Hair follicle dermal papilla cell (primary cell): ENCODE data around the gene ANTXRL. TPM values are rescaled to one million over a fixed set of nuclear protein-coding genes. Genes with fewer than 3 reads are reported as not detected.

Source experiments
- total RNA-seq: library from RNA; depleted of rRNA; stranded (reverse); fragments of >200 nt; gene quantifications from 2 replicates; pipeline ENCODE4 v1.2.3, GENCODE V29; 2012

ANTXRL gene
- total RNA-seq, result not detected in 2 replicates

DNA sequence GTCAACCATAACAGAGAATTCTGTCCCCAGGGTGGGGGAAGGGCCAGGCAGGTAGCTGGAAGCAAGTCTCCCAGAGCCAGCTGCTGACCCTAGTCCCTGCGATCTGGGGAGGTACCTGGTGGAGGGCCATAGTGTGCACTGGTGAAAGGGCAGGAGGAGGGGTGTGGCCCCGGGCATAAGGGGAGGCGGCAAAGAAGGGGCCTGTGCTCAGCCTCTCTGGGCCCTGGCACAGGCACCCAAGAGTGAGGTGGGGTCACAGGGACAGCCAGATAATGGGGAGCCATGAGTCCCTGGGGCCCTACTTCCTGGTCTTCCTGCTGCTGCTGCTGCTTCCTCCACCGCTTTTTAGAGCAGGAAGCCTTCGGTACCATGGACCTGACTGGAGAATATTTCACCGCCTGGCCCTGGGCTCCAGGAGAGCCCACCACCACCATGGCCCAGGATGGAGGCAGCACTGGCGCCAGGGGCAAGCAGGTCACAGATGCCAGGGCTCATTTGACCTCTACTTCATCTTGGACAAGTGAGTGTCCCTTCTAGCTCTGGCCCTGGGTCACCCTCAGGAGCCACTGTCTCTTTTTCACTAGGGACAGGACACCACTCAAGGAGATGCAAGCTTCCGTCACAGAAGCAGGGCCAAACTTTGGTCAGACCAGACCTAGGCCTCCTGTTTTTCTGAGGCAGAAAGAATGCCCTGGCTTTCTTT is at the start of gene ANTXRL:
Gene ANTXRL, plus strand, starts transcription at position 7 of the 703 bp plus-strand sequence. Its CDS starts 266 bp downstream, at position 273.

GRCh38 chr10:46375406-46375805 is 88.6 kb downstream of the ANTXRL start, which contains the start of gene ANXA8L1:
Gene ANXA8L1 (plus strand): TSS chr10:46375776. CDS start chr10:46375852, 76 bp downstream.

Other genes with a start within 250 kb of the ANTXRL start
- gene MSMB, start 240.7 kb upstream of the ANTXRL start, total RNA-seq, result not detected in 2 replicates
- 0.81 TPM in 1 of 2 replicates, not detected in the other for gene ANXA8L1, start 88.8 kb downstream of the ANTXRL start, total RNA-seq
- not detected in 2 replicates for gene NPY4R, start 179.0 kb downstream of the ANTXRL start, total RNA-seq